BLaER1 (cell line): ENCODE measurements around the gene RBMX2.

Source experiments
- H3K27ac ChIP-seq: shearing (Covaris generic); formaldehyde crosslinking; 2 replicates; pipeline ENCODE4 v1.8.1; 2022
- H3K27me3 ChIP-seq: shearing (Covaris generic); formaldehyde crosslinking; 2 replicates; pipeline ENCODE4 v1.8.1; 2022
- H3K36me3 ChIP-seq: shearing (Covaris generic); formaldehyde crosslinking; 2 replicates; pipeline ENCODE4 v1.8.1; 2022
- H3K4me1 ChIP-seq: shearing (Covaris generic); formaldehyde crosslinking; 2 replicates; pipeline ENCODE4 v1.8.1; 2022
- H3K4me2 ChIP-seq: shearing (Covaris generic); formaldehyde crosslinking; 2 replicates; pipeline ENCODE4 v1.8.1; 2022
- H3K4me3 ChIP-seq: shearing (Covaris generic); formaldehyde crosslinking; 2 replicates; pipeline ENCODE4 v1.8.1; 2022
- H3K9ac ChIP-seq: shearing (Covaris generic); formaldehyde crosslinking; 2 replicates; pipeline ENCODE4 v1.8.1; 2022
- H3K9me3 ChIP-seq: shearing (Covaris generic); formaldehyde crosslinking; 2 replicates; pipeline ENCODE4 v1.8.1; 2022
- H4K20me1 ChIP-seq: shearing (Covaris generic); formaldehyde crosslinking; 2 replicates; pipeline ENCODE4 v1.8.1; 2022
- Cebpa-rat ChIP-seq: shearing (Covaris generic); IDR thresholded peaks from 2 replicates; pipeline ENCODE4 v1.8.1; 2022

The RBMX2 gene

DNA sequence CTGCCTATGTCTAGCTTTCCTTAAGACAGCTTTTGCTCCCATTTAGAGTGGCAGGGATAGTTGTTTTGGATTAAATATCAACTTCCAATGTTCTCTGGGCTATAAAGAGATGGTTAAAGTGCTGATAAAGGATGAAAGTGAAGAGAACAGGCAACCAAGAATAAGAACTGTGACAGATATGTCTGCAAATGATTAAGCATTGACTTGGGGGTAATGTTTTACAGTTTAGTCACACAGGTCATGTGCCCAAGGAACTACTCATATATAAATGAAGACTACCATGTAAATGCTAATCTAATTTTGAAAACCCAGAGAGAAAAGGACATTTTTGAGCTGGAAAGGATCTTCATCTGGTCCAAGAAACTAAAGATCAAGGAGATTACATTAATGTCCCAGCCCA, 42.1 kb downstream of the RBMX2 start:
- Histone ChIP-seq H4K20me1 (no peaks in the 10 kb centered on the region), H3K9ac (no peak overlapping the region), H3K4me2 (no peak overlapping the region), H3K27ac (no peak overlapping the region), H3K4me1 (no peaks in the 10 kb centered on the region), H3K36me3 (no peaks in the 10 kb centered on the region), H3K9me3 (peaks cover 13% of the 10 kb centered on the region; the same call in 1 of the 2 replicates), H3K4me3 (no peak overlapping the region), H3K27me3 (peaks cover 25% of the 10 kb centered on the region)
- no peak for TF ChIP-seq Cebpa-rat

DNA sequence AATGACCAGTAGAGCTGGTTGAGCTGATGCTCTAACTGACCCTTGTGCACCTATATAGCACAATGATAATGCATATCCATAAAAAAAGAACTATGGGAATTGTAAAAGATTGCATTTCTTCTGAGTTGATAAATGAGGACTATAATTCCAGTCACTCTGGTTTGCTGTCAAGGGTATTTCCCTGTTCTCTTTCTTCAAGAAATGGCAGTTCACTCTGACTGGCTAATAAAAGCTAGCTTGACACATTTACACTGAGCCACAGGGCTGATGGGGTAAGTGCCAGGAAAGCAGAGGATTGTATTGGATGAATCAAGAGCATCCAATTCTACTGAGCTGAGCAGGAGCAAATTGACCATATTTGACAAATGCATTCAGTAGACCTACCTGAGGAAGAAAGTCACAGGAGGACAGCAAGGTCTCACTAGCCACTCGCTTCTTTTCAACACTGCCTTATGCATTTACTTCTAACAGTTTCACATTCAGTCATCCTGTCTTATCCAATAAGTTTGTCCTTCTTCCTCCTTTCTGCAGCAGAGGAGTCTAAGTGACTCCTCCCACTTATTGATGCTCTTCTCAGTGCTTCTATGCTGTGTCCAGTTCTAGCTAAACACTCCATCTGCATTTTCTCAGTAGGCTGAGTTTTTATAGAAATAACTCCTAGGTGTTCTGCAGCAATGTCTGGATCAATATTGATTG, 43.0 kb downstream of the RBMX2 start:
- Histone ChIP-seq H3K36me3 (no peaks in the 10 kb centered on the region), H3K27ac (no peak overlapping the region), H3K9me3 (0 out of 2 replicates have a peak, but pooled peaks cover 5% of the 10 kb centered on the region), H4K20me1 (no peaks in the 10 kb centered on the region), H3K9ac (no peak overlapping the region), H3K4me2 (no peak overlapping the region), H3K27me3 (peaks cover 22% of the 10 kb centered on the region), H3K4me3 (no peak overlapping the region), H3K4me1 (no peaks in the 10 kb centered on the region)
- no peak for TF ChIP-seq Cebpa-rat

DNA sequence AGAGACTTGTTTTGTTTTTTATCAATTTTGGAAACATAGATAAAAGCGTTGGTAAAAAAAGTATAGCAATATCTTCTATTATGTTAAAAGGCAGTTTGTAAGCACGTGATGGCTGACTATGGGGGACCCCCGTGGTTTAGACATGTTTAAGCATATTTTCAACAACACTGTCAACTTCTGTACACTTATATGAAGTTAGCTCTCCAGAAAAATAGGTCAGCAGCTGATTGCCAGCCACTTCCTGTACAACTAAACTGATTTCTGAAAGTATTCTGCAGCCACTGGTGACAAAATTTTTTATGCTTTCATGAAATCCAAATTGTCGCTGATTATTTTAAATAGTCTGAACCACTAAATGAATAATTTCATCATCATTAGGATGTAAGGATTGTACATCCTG, 45.2 kb downstream of the RBMX2 start:
- no peak for TF ChIP-seq Cebpa-rat
- H3K4me1 ChIP-seq = no peaks in the 10 kb centered on the region
- no peak overlapping the region for H3K27ac ChIP-seq
- no peaks in the 10 kb centered on the region for H3K9me3 ChIP-seq
- H3K36me3 ChIP-seq = no peaks in the 10 kb centered on the region
- no peak overlapping the region for H3K4me3 ChIP-seq
- peaks cover 11% of the 10 kb centered on the region; the same call in 1 of the 2 replicates for H3K27me3 ChIP-seq
- no peaks in the 10 kb centered on the region for H4K20me1 ChIP-seq
- no peak overlapping the region for H3K4me2 ChIP-seq
- H3K9ac ChIP-seq = no peak overlapping the region
